ENCODE measurements around the gene C21orf58.

- no peak for TF ChIP-seq CTCF (IDR thresholded peaks at IDR 0.05)
- TF ChIP-seq POLR2A (IDR thresholded peaks at IDR 0.05): no peak
Measured at GRCh38 chr21:46361176-46361575, 37.5 kb upstream of the C21orf58 start.
